Keratinocyte (primary cell): ENCODE results near the gene GRIA1. TPM values are rescaled to one million over a fixed set of nuclear protein-coding genes. Genes with fewer than 3 reads are reported as not detected.

Experiments
- DNase-seq: peaks from one replicate; pipeline ENCODE4 v3.0.0-alpha.2; 2011; ENCODE audit warnings: low read depth, missing footprints, low spot score
- FAIRE-seq: peaks from 2 replicates; lab custom pipeline; 2011; peaks lifted over from hg19 to GRCh38; lab: Jason Lieb, UNC
- H2AFZ ChIP-seq: 2 replicates; pipeline ENCODE4 v1.6.0; 2012; ENCODE audit warnings: low read length, control low read depth, inconsistent platforms; ENCODE audit not compliant: control insufficient read depth
- H3K27ac ChIP-seq: 2 replicates; pipeline ENCODE4 v1.5.1; 2011; ENCODE audit warnings: low read length; ENCODE audit not compliant: control insufficient read depth, insufficient read depth
- H3K27me3 ChIP-seq: 3 replicates; pipeline ENCODE4 v1.6.0; 2011; ENCODE audit warnings: low read length; ENCODE audit not compliant: control insufficient read depth, insufficient read depth; ENCODE audit errors: extremely low read depth
- H3K36me3 ChIP-seq, 2 experiments: 2 replicates in 1 of 2; 3 replicates in 1 of 2; pipeline ENCODE4 v1.5.1; 2011; ENCODE audit warnings: low read length in 2 of 2, mild to moderate bottlenecking in 1 of 2; ENCODE audit not compliant: control insufficient read depth in 2 of 2, insufficient read depth in 2 of 2; ENCODE audit errors: extremely low read depth in 1 of 2
- H3K4me1 ChIP-seq: 3 replicates; pipeline ENCODE4 v1.5.1; 2011; ENCODE audit warnings: low read length; ENCODE audit not compliant: control insufficient read depth, insufficient read depth; ENCODE audit errors: extremely low read depth
- H3K4me2 ChIP-seq: 3 replicates; pipeline ENCODE4 v1.6.0; 2011; ENCODE audit warnings: low read depth, low read length; ENCODE audit not compliant: control insufficient read depth, insufficient read depth; ENCODE audit errors: extremely low read depth
- H3K4me3 ChIP-seq, 3 experiments: fragments of 200-600 bp in 1 of 3; sonication (generic) in 1 of 3; 2 replicates in 2 of 3; 3 replicates in 1 of 3; pipeline ENCODE4 v1.5.1; 2011 to 2016; ENCODE audit warnings: low read length in 3 of 3, mild to moderate bottlenecking in 3 of 3, control low read depth in 2 of 3, inconsistent platforms in 1 of 3, low read depth in 1 of 3, mixed read lengths in 1 of 3, mixed run types in 1 of 3, moderate library complexity in 1 of 3; ENCODE audit not compliant: control insufficient read depth in 2 of 3, insufficient read depth in 2 of 3; ENCODE audit errors: extremely low read depth in 1 of 3
- H3K79me2 ChIP-seq: 2 replicates; pipeline ENCODE4 v1.6.0; 2012; ENCODE audit warnings: low read length; ENCODE audit not compliant: control insufficient read depth, insufficient read depth
- H3K9ac ChIP-seq: 3 replicates; pipeline ENCODE4 v1.6.0; 2011; ENCODE audit warnings: low read length; ENCODE audit not compliant: control insufficient read depth, insufficient read depth; ENCODE audit errors: extremely low read depth
- H3K9me1 ChIP-seq: 3 replicates; pipeline ENCODE4 v1.6.0; 2011; ENCODE audit warnings: low read length; ENCODE audit not compliant: control insufficient read depth, insufficient read depth; ENCODE audit errors: extremely low read depth
- H3K9me3 ChIP-seq: 2 replicates; pipeline ENCODE4 v1.5.1; 2012; ENCODE audit warnings: low read depth, low read length; ENCODE audit not compliant: control insufficient read depth
- H4K20me1 ChIP-seq: 3 replicates; pipeline ENCODE4 v1.6.0; 2011; ENCODE audit warnings: low read length; ENCODE audit not compliant: control insufficient read depth, insufficient read depth; ENCODE audit errors: extremely low read depth
- CTCF ChIP-seq, 3 experiments: IDR thresholded peaks in 1 of 3; conservative IDR thresholded peaks in 1 of 3; optimal IDR thresholded peaks in 1 of 3; 2 replicates in 2 of 3; 3 replicates in 1 of 3; pipeline versions ENCODE3 to v1.5.1; 2011; ENCODE audit warnings: low read length in 3 of 3, mild to moderate bottlenecking in 3 of 3, moderate library complexity in 2 of 3, control low read depth in 1 of 3, inconsistent platforms in 1 of 3; ENCODE audit not compliant: insufficient read depth in 2 of 3; ENCODE audit errors: extremely low read depth in 1 of 3
- EZH2 ChIP-seq: IDR thresholded peaks from one replicate; pipeline ENCODE4 v1.6.1; 2012; ENCODE audit warnings: inconsistent platforms, mild to moderate bottlenecking, low read length, moderate library complexity
- dilution Hi-C: fragments of 300-500 bp; cut with MboI; formaldehyde crosslinking; loops from one replicate; pipeline ENCODE4 v1.7.0; 2020; ENCODE audit warnings: low sequenced_read_pairs; ENCODE audit not compliant: extremely low pct_ligation_motif_present
- polyA plus RNA-seq, 5 experiments: library from polyadenylated mRNA; depleted of rRNA in 3 of 5; stranded (reverse) in 3 of 5; stranded (forward) in 1 of 5; unstranded in 1 of 5; fragments of >200 nt; gene quantifications; 1 replicate in 1 of 5; 2 replicates in 3 of 5; 3 replicates in 1 of 5; pipeline versions ENCODE4 v1.2.1 to v1.2.3, GENCODE V29; 2011 to 2012; ENCODE audit warnings: missing spikeins in 2 of 5, low read depth in 1 of 5, low replicate concordance in 1 of 5

The GRIA1 gene
- polyA plus RNA-seq, 1 donor (not counting 4 experiments of a cell fraction or from before 2014, with no cell fraction given): not detected

- no peak overlapping the region for H3K27ac ChIP-seq
- no peaks in the 10 kb centered on the region for H3K79me2 ChIP-seq
- H4K20me1 ChIP-seq: no peaks in the 10 kb centered on the region
- DNase-seq (no peak), FAIRE-seq (no peak)
- H3K9ac ChIP-seq: no peak overlapping the region
- TF ChIP-seq CTCF (optimal IDR thresholded peaks at IDR 0.05 in 1 of 3, IDR thresholded peaks at IDR 0.05 in 1 of 3, conservative IDR thresholded peaks at IDR 0.05 in 1 of 3; ENCODE audit: extremely low read depth in 1 of 3, insufficient read depth in 2 of 3, low read length in 3 of 3): no peak
- no peak for TF ChIP-seq EZH2
- H3K9me3 ChIP-seq: no peaks in the 10 kb centered on the region
- H2AFZ ChIP-seq: no peak overlapping the region
- dilution Hi-C loops: no loop called here
- no peak overlapping the region for H3K4me2 ChIP-seq
- no peak overlapping the region for H3K4me3 ChIP-seq
- no peaks in the 10 kb centered on the region for H3K36me3 ChIP-seq
- no peaks in the 10 kb centered on the region for H3K27me3 ChIP-seq
- no peaks in the 10 kb centered on the region for H3K9me1 ChIP-seq
- H3K4me1 ChIP-seq: peaks cover 10% of the 10 kb centered on the region
These were observed 30.5 kb downstream of the GRIA1 start for GRCh38 chr5:153520952-153521351.

GRCh38 chr5:153523211-153523610, 32.7 kb downstream of the GRIA1 start:
- DNase-seq: no peak

More at GRCh38 chr5:153523211-153523610, 32.7 kb downstream of the GRIA1 start:
- Histone ChIP-seq H2AFZ (no peak overlapping the region), H3K27ac (no peak overlapping the region), H3K4me1 (peaks cover 10% of the 10 kb centered on the region), H3K36me3 (no peaks in the 10 kb centered on the region), H3K4me3 (no peak overlapping the region), H3K27me3 (no peaks in the 10 kb centered on the region), H3K9me3 (no peaks in the 10 kb centered on the region), H3K4me2 (no peak overlapping the region), H3K9me1 (no peaks in the 10 kb centered on the region), H3K9ac (no peak overlapping the region), H4K20me1 (no peaks in the 10 kb centered on the region), H3K79me2 (no peaks in the 10 kb centered on the region)
- no peak for FAIRE-seq
- no peak for TF ChIP-seq CTCF (optimal IDR thresholded peaks at IDR 0.05 in 1 of 3, IDR thresholded peaks at IDR 0.05 in 1 of 3, conservative IDR thresholded peaks at IDR 0.05 in 1 of 3; ENCODE audit: extremely low read depth in 1 of 3, insufficient read depth in 2 of 3, low read length in 3 of 3)
- no peak for TF ChIP-seq EZH2
- dilution Hi-C loops: no loop called here
